DND-41 (cell line): ENCODE data around the gene METTL13.

Experiments used
- ATAC-seq: fragments of 200-7000 bp; cut with Tn5 transposase; 3 replicates; pipeline ENCODE4 v1.9.1; 2021; ENCODE audit warnings: low read depth; ENCODE audit not compliant: insufficient read depth
- DNase-seq: peaks from one replicate; pipeline ENCODE4 v3.0.0-alpha.2; 2020
- H2AFZ ChIP-seq: 2 replicates; pipeline ENCODE4 v1.6.0; 2012; ENCODE audit warnings: low read depth, low read length
- H3K27ac ChIP-seq: 2 replicates; pipeline ENCODE4 v1.5.1; 2012; ENCODE audit warnings: low read length, inconsistent platforms
- H3K27me3 ChIP-seq: fragments of 200-600 bp; sonication (generic); 2 replicates; pipeline ENCODE4 v1.6.0; 2012; ENCODE audit warnings: low read length, mild to moderate bottlenecking, inconsistent platforms; ENCODE audit not compliant: insufficient read depth, poor library complexity
- H3K36me3 ChIP-seq: 2 replicates; pipeline ENCODE4 v1.5.1; 2012; ENCODE audit warnings: low read length, inconsistent platforms; ENCODE audit not compliant: insufficient read depth
- H3K4me1 ChIP-seq: 2 replicates; pipeline ENCODE4 v1.5.1; 2012; ENCODE audit warnings: mild to moderate bottlenecking, low read length; ENCODE audit not compliant: insufficient read depth
- H3K4me2 ChIP-seq: 2 replicates; pipeline ENCODE4 v1.6.0; 2012; ENCODE audit warnings: mild to moderate bottlenecking, moderate library complexity, low read length, inconsistent platforms; ENCODE audit not compliant: insufficient read depth
- H3K4me3 ChIP-seq, 2 experiments: fragments of 200-600 bp in 1 of 2; shearing (Covaris generic) in 1 of 2; 2 replicates each; pipeline ENCODE4 v1.5.1; 2012 to 2016; ENCODE audit warnings: inconsistent platforms in 2 of 2, low read length in 2 of 2, mild to moderate bottlenecking in 2 of 2, low read depth in 1 of 2, moderate library complexity in 1 of 2
- H3K79me2 ChIP-seq: 2 replicates; pipeline ENCODE4 v1.6.0; 2012; ENCODE audit warnings: low read length, inconsistent platforms; ENCODE audit not compliant: insufficient read depth
- H3K9ac ChIP-seq: 2 replicates; pipeline ENCODE4 v1.6.0; 2012; ENCODE audit warnings: low read depth, mild to moderate bottlenecking, inconsistent platforms, low read length, moderate library complexity
- H3K9me3 ChIP-seq: 2 replicates; pipeline ENCODE4 v1.5.1; 2012; ENCODE audit warnings: low read length, moderate library complexity, mild to moderate bottlenecking, inconsistent platforms; ENCODE audit not compliant: insufficient read depth, severe bottlenecking
- H4K20me1 ChIP-seq: 2 replicates; pipeline ENCODE4 v1.6.0; 2012; ENCODE audit warnings: low read length; ENCODE audit not compliant: insufficient read depth
- CTCF ChIP-seq: IDR thresholded peaks from 2 replicates; pipeline ENCODE4 v1.5.1; 2012; ENCODE audit warnings: borderline replicate concordance, low read length, moderate library complexity, mild to moderate bottlenecking; ENCODE audit not compliant: poor library complexity, severe bottlenecking; ENCODE audit errors: extremely low read depth
- EZH2 ChIP-seq: IDR thresholded peaks from 3 replicates; pipeline ENCODE4 v1.6.1; 2012; ENCODE audit warnings: borderline replicate concordance, low read depth, mild to moderate bottlenecking, moderate library complexity, low read length, inconsistent platforms; ENCODE audit not compliant: severe bottlenecking

Gene METTL13

GRCh38 chr1:171758011-171758410 lies 23.4 kb upstream of the METTL13 start:
- Histone ChIP-seq H3K4me1 (no peaks in the 10 kb centered on the region), H2AFZ (no peak overlapping the region), H3K4me3 (no peak overlapping the region), H3K9me3 (no peaks in the 10 kb centered on the region), H4K20me1 (no peaks in the 10 kb centered on the region), H3K27ac (no peak overlapping the region), H3K9ac (no peak overlapping the region), H3K36me3 (no peaks in the 10 kb centered on the region), H3K27me3 (peaks cover 4% of the 10 kb centered on the region), H3K4me2 (no peak overlapping the region), H3K79me2 (no peaks in the 10 kb centered on the region)
- ATAC-seq (no peak), DNase-seq (no peak)
- TF ChIP-seq CTCF: no peak

- Histone ChIP-seq H3K4me3 (no peak overlapping the region), H2AFZ (no peak overlapping the region), H4K20me1 (no peaks in the 10 kb centered on the region), H3K4me1 (no peaks in the 10 kb centered on the region), H3K9me3 (no peaks in the 10 kb centered on the region), H3K4me2 (no peak overlapping the region), H3K27ac (no peak overlapping the region), H3K27me3 (peaks cover 13% of the 10 kb centered on the region), H3K79me2 (no peaks in the 10 kb centered on the region), H3K9ac (no peak overlapping the region), H3K36me3 (no peaks in the 10 kb centered on the region)
- DNase-seq: no peak
- ATAC-seq: no peak
- TF ChIP-seq EZH2 (no peak), CTCF (no peak)
Observed at GRCh38 chr1:171762143-171762563, 19.3 kb upstream of the METTL13 start.

GRCh38 chr1:171763764-171764163 lies 17.7 kb upstream of the METTL13 start:
- Histone ChIP-seq H3K36me3 (no peaks in the 10 kb centered on the region), H3K4me1 (no peaks in the 10 kb centered on the region), H3K27ac (no peak overlapping the region), H2AFZ (no peak overlapping the region), H3K4me2 (no peak overlapping the region), H4K20me1 (no peaks in the 10 kb centered on the region), H3K9ac (no peak overlapping the region), H3K9me3 (no peaks in the 10 kb centered on the region), H3K27me3 (peaks cover 13% of the 10 kb centered on the region), H3K4me3 (no peak overlapping the region), H3K79me2 (no peaks in the 10 kb centered on the region)
- no peak for ATAC-seq
- DNase-seq: no peak
- TF ChIP-seq CTCF: no peak
- TF ChIP-seq EZH2: no peak

- TF ChIP-seq EZH2 (no peak), CTCF (no peak)
- Histone ChIP-seq H4K20me1 (no peaks in the 10 kb centered on the region), H3K79me2 (no peaks in the 10 kb centered on the region), H3K4me2 (no peak overlapping the region), H3K27me3 (peaks cover 5% of the 10 kb centered on the region), H3K27ac (no peak overlapping the region), H3K4me3 (no peak overlapping the region), H2AFZ (no peak overlapping the region), H3K9me3 (no peaks in the 10 kb centered on the region), H3K36me3 (no peaks in the 10 kb centered on the region), H3K4me1 (no peaks in the 10 kb centered on the region), H3K9ac (no peak overlapping the region)
- DNase-seq: no peak
- no peak for ATAC-seq
Observed at GRCh38 chr1:171769171-171769570, 12.3 kb upstream of the METTL13 start.
